ENCODE measurements around the gene AMBP. TPM values are rescaled to one million over a fixed set of nuclear protein-coding genes. Genes with fewer than 3 reads are reported as not detected.

Gene AMBP
- total and polyA plus RNA-seq, 2 of the 13 experiments (the other 11 are each of a cell fraction or from before 2014, with no cell fraction given): 1,510 to 2,580 TPM

GRCh38 chr9:114028646-114029045, 49.5 kb downstream of the AMBP start:
- FAIRE-seq: no peak

GRCh38 chr9:114027863-114028465, 50.1 kb downstream of the AMBP start:
- H3K9ac ChIP-seq (ENCODE audit: insufficient read depth, low read depth, low read length): no peak overlapping the region
- no peaks in the 10 kb centered on the region for H3K36me3 ChIP-seq (replicated peaks in 1 of 2; ENCODE audit: control insufficient read depth in 1 of 2, insufficient read depth in 2 of 2, low read length in 2 of 2)
- peaks cover 8% of the 10 kb centered on the region; the same call in 1 of the 2 replicates for H3K9me3 ChIP-seq (ENCODE audit: low read length)
- no peak overlapping the region for H3K27ac ChIP-seq (ENCODE audit: extremely low read length, insufficient read depth, low read length)
- H3K4me1 ChIP-seq (ENCODE audit: insufficient read depth, low read length): no peaks in the 10 kb centered on the region
- TF ChIP-seq KLF16 (CRISPR knock-in tag; IDR thresholded peaks at IDR 0.05): no peak
- no peak for TF ChIP-seq ZBTB37 (CRISPR knock-in tag; IDR thresholded peaks at IDR 0.05)
- TF ChIP-seq MBD4 (IDR thresholded peaks at IDR 0.05; ENCODE audit: borderline replicate concordance, low read length): no peak
- TF ChIP-seq PHF21A (CRISPR knock-in tag; IDR thresholded peaks at IDR 0.05): no peak
- no peak for TF ChIP-seq KLF6 (CRISPR knock-in tag; IDR thresholded peaks at IDR 0.05)
- TF ChIP-seq SIX1 (CRISPR knock-in tag; IDR thresholded peaks at IDR 0.05; ENCODE audit: borderline replicate concordance): no peak
- no peak for TF ChIP-seq ZNF776 (CRISPR knock-in tag; IDR thresholded peaks at IDR 0.05)
- WGBS (ENCODE audit: low lambda C conversion rate): 80% methylated on average over 1 of the region's 4 CpGs
- H3K79me2 ChIP-seq (ENCODE audit: insufficient read depth, low read length): no peaks in the 10 kb centered on the region
- peaks cover 0 to 25% of the 10 kb centered on the region in 2 experiments; a peak in 3 of 5 replicates for H3K27me3 ChIP-seq (ENCODE audit: control insufficient read depth in 1 of 2, insufficient read depth in 2 of 2, low read length in 2 of 2)
- ATAC-seq (no peak), DNase-seq (ENCODE audit: low spot score) (no peak), FAIRE-seq (no peak)
- no peak overlapping the region for H3K4me3 ChIP-seq (replicated peaks in 1 of 3; ENCODE audit: insufficient read depth in 1 of 3, low read depth in 2 of 3, low read length in 3 of 3)
- H2AFZ ChIP-seq (ENCODE audit: low read length): no peak overlapping the region
- BruUV-seq (replicated peaks): no TSS peak
- POLR2A ChIA-PET: no interaction called here
- in situ Hi-C loops (cut with HindIII; ENCODE audit: extremely low pct_ligation_motif_present, low pct_unique_long_range_greater_than_20kb) (loop anchor here (25.0 kb wide), 1 partner anchor 291 kb away; no protein-coding TSS in a partner anchor), intact Hi-C loops (cut with micrococcal nuclease; ENCODE audit: unreplicated experiment) (loop anchor here (10.0 kb wide), 1 partner anchor 63 kb away; no protein-coding TSS in a partner anchor)
- no peak overlapping the region for H3K4me2 ChIP-seq (ENCODE audit: low read depth, low read length)
- H4K20me1 ChIP-seq (ENCODE audit: insufficient read depth, low read length): no peaks in the 10 kb centered on the region
- CTCF ChIA-PET (ENCODE audit: low intra/inter-chr PET ratio, low total read pairs): no interaction called here

More at GRCh38 chr9:114028646-114029045, 49.5 kb downstream of the AMBP start:
- Histone ChIP-seq H3K9me3 (ENCODE audit: low read length) (peaks cover 8% of the 10 kb centered on the region; the same call in 1 of the 2 replicates), H3K79me2 (ENCODE audit: insufficient read depth, low read length) (no peaks in the 10 kb centered on the region), H3K36me3 (replicated peaks in 1 of 2; ENCODE audit: control insufficient read depth in 1 of 2, insufficient read depth in 2 of 2, low read length in 2 of 2) (no peaks in the 10 kb centered on the region), H3K9ac (ENCODE audit: insufficient read depth, low read depth, low read length) (no peak overlapping the region), H3K27ac (ENCODE audit: extremely low read length, insufficient read depth, low read length) (no peak overlapping the region), H3K4me2 (ENCODE audit: low read depth, low read length) (no peak overlapping the region), H2AFZ (ENCODE audit: low read length) (no peak overlapping the region), H3K4me1 (ENCODE audit: insufficient read depth, low read length) (no peaks in the 10 kb centered on the region), H4K20me1 (ENCODE audit: insufficient read depth, low read length) (no peaks in the 10 kb centered on the region), H3K27me3 (ENCODE audit: control insufficient read depth in 1 of 2, insufficient read depth in 2 of 2, low read length in 2 of 2) (peaks cover 0 to 25% of the 10 kb centered on the region in 2 experiments; a peak in 3 of 5 replicates), H3K4me3 (replicated peaks in 1 of 3; ENCODE audit: insufficient read depth in 1 of 3, low read depth in 2 of 3, low read length in 3 of 3) (no peak overlapping the region)
- ChIA-PET POLR2A (no interaction called here), CTCF (ENCODE audit: low intra/inter-chr PET ratio, low total read pairs) (no interaction called here)
- ATAC-seq (no peak), DNase-seq (ENCODE audit: low spot score) (no peak)
- 75% methylated on average over 20 of the region's 22 CpGs for WGBS (ENCODE audit: low lambda C conversion rate)
- in situ Hi-C loops (cut with HindIII; ENCODE audit: extremely low pct_ligation_motif_present, low pct_unique_long_range_greater_than_20kb) (loop anchor here (25.0 kb wide), 1 partner anchor 291 kb away; no protein-coding TSS in a partner anchor), intact Hi-C loops (cut with micrococcal nuclease; ENCODE audit: unreplicated experiment) (loop anchor here (10.0 kb wide), 1 partner anchor 64 kb away; no protein-coding TSS in a partner anchor)
- TF ChIP-seq PCBP1 (IDR thresholded peaks at IDR 0.05; ENCODE audit: borderline replicate concordance, low read depth, low read length) (no peak), ZNF713 (CRISPR knock-in tag; IDR thresholded peaks at IDR 0.05) (no peak), HNF4A (CRISPR knock-in tag; IDR thresholded peaks at IDR 0.05) (no peak), SNAPC2 (CRISPR knock-in tag; IDR thresholded peaks at IDR 0.05) (no peak)
- TF ChIP-seq, protein P1, sequence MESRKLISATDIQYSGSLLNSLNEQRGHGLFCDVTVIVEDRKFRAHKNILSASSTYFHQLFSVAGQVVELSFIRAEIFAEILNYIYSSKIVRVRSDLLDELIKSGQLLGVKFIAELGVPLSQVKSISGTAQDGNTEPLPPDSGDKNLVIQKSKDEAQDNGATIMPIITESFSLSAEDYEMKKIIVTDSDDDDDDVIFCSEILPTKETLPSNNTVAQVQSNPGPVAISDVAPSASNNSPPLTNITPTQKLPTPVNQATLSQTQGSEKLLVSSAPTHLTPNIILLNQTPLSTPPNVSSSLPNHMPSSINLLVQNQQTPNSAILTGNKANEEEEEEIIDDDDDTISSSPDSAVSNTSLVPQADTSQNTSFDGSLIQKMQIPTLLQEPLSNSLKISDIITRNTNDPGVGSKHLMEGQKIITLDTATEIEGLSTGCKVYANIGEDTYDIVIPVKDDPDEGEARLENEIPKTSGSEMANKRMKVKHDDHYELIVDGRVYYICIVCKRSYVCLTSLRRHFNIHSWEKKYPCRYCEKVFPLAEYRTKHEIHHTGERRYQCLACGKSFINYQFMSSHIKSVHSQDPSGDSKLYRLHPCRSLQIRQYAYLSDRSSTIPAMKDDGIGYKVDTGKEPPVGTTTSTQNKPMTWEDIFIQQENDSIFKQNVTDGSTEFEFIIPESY (CRISPR knock-in tag; IDR thresholded peaks at IDR 0.05): no peak
- no TSS peak for BruUV-seq (replicated peaks)
